NCI-H1092 treated with DMSO at 0.1 percent for 48 hours (cell line): ENCODE data around the gene CD27.
A peak's percentile ranks its signal among the peaks of the same experiment; 100 is the strongest.

Experiments used
- DNase-seq: peaks from one replicate; lab custom pipeline; 2025; lab: John Stamatoyannopoulos, UW

The CD27 gene

GRCh38 chr12:6434205-6435140 lies 10.3 kb upstream of the CD27 start:
- no peak for DNase-seq

- DNase-seq, result no peak
Observed at GRCh38 chr12:6435961-6436715, 8.6 kb upstream of the CD27 start.

GRCh38 chr12:6437586-6437985 lies 7.2 kb upstream of the CD27 start:
- DNase-seq, result no peak

GRCh38 chr12:6438345-6438744 lies 6.4 kb upstream of the CD27 start:
- no peak for DNase-seq

- DNase-seq, result no peak
Observed at GRCh38 chr12:6440391-6440790, 4.4 kb upstream of the CD27 start.

GRCh38 chr12:6442836-6443235 lies 1.9 kb upstream of the CD27 start:
- no peak for DNase-seq

- DNase-seq, result no peak
Observed at GRCh38 chr12:6443361-6443983, 1.3 kb upstream of the CD27 start.

GRCh38 chr12:6444031-6444430 lies 724 bp upstream of the CD27 start:
- DNase-seq, result no peak

GRCh38 chr12:6450091-6450868 lies 5.5 kb downstream of the CD27 start:
- DNase-seq, result no peak

GRCh38 chr12:6450869-6451347 lies 6.2 kb downstream of the CD27 start:
- no peak for DNase-seq

- peak; percentile 95 for DNase-seq
Observed at GRCh38 chr12:6451348-6452244, 6.8 kb downstream of the CD27 start, which contains the start of gene TAPBPL. Gene TAPBPL (plus strand): TSS chr12:6452042. CDS start chr12:6452249, 207 bp downstream.

GRCh38 chr12:6452245-6452943 lies 7.6 kb downstream of the CD27 start:
- DNase-seq, result peak; percentile 43

- DNase-seq, result no peak
Observed at GRCh38 chr12:6452944-6453630, 8.3 kb downstream of the CD27 start.

GRCh38 chr12:6457220-6457945 lies 12.6 kb downstream of the CD27 start:
- no peak for DNase-seq

GRCh38 chr12:6458281-6459003 lies 13.7 kb downstream of the CD27 start:
- DNase-seq, result no peak

- DNase-seq, result no peak
Observed at GRCh38 chr12:6459004-6459337, 14.2 kb downstream of the CD27 start.

GRCh38 chr12:6460751-6461371 lies 16.1 kb downstream of the CD27 start:
- DNase-seq, result no peak
